ENCODE data around the gene ATRN.

The ATRN gene

GRCh38 chr20:3628502-3629314 is 157.9 kb downstream of the ATRN start:
- DNase-seq (ENCODE audit: low spot score) = no peak

- DNase-seq (ENCODE audit: low spot score) = no peak
Measured at GRCh38 chr20:3629893-3630292, 159.1 kb downstream of the ATRN start.

- no peak for DNase-seq (ENCODE audit: low spot score)
Measured at GRCh38 chr20:3630429-3630828, 159.6 kb downstream of the ATRN start.

GRCh38 chr20:3631534-3631933 is 160.7 kb downstream of the ATRN start:
- no peak for DNase-seq (ENCODE audit: low spot score)

- no peak for DNase-seq (ENCODE audit: low spot score)
Measured at GRCh38 chr20:3632311-3633004, 161.6 kb downstream of the ATRN start.

GRCh38 chr20:3633913-3634478 is 163.2 kb downstream of the ATRN start:
- DNase-seq (ENCODE audit: low spot score) = no peak

- no peak for DNase-seq (ENCODE audit: low spot score)
Measured at GRCh38 chr20:3635346-3635745, 164.5 kb downstream of the ATRN start.

GRCh38 chr20:3640259-3640658 is 169.4 kb downstream of the ATRN start:
- DNase-seq (ENCODE audit: low spot score) = no peak

- DNase-seq (ENCODE audit: low spot score) = no peak
Measured at GRCh38 chr20:3645309-3646066, 174.7 kb downstream of the ATRN start.

- DNase-seq (ENCODE audit: low spot score) = no peak
Measured at GRCh38 chr20:3646067-3646440, 175.2 kb downstream of the ATRN start.

GRCh38 chr20:3646651-3647050 is 175.8 kb downstream of the ATRN start:
- DNase-seq (ENCODE audit: low spot score) = no peak

GRCh38 chr20:3647473-3647872 is 176.7 kb downstream of the ATRN start:
- DNase-seq (ENCODE audit: low spot score) = no peak

- DNase-seq (ENCODE audit: low spot score) = no peak
Measured at GRCh38 chr20:3648951-3649350, 178.1 kb downstream of the ATRN start.

- DNase-seq (ENCODE audit: low spot score) = no peak
Measured at GRCh38 chr20:3651204-3651962, 180.6 kb downstream of the ATRN start.

GRCh38 chr20:3652221-3652620 is 181.4 kb downstream of the ATRN start:
- peak; percentile 72 for DNase-seq (ENCODE audit: low spot score)

- DNase-seq (ENCODE audit: low spot score) = no peak
Measured at GRCh38 chr20:3652676-3653596, 182.1 kb downstream of the ATRN start.

- DNase-seq (ENCODE audit: low spot score) = no peak
Measured at GRCh38 chr20:3653921-3654320, 183.1 kb downstream of the ATRN start.

GRCh38 chr20:3654326-3655130 is 183.7 kb downstream of the ATRN start:
- peak; percentile 14 for DNase-seq (ENCODE audit: low spot score)

- DNase-seq (ENCODE audit: low spot score) = no peak
Measured at GRCh38 chr20:3655131-3655405, 184.2 kb downstream of the ATRN start.
